Activated effector memory CD4-positive, alpha-beta T cell treated with anti-CD3 and anti-CD28 coated beads, Interleukin-2, amount 50 U/mL, for 16 hours (primary cell): ENCODE measurements around the gene PPFIA1.

Experiments used
- DNase-seq: peaks from one replicate; pipeline ENCODE4 v3.0.0-alpha.2; 2020

PPFIA1 gene

DNA sequence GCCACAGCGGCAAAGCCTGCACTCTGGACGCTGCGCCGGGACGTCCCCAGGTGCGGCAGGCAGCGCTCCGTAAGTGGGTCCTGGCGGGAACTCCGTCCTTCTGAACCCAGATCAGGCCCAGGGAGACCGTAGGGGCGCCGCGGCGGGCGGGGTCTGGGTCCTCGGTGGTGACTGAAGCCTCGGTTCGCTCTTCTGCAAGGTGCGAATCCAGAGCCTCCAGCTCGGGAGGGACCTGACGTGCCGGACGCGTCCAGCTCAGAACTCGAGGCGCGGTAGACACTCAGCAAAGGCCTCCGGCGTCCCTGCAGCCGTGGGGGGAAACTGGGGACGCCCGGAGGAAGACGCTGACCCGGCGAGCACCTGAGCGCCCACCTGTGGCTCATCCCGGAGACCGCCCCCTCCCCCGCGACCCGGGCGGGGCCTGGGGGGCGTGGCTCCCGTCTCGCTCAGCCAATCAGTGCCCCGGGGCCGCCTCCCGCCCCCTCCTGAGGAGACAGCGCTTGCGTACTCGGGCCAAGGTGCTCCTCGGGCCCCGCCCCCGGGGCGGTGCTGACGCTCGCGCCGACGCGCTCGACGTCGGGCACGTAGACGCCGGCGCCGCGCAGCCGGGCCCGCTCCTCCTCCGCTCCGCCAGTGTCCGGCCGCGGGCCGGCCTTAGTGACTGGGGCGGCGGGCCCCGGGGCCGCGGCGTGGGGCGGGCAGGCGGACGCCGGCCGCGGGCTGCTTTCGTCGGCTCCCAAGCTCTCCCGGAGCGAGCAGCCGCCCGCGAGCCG lies at the start of gene PPFIA1:
PPFIA1 (plus strand) TSS at position 587 of the 773 bp plus-strand sequence. CDS start 1,483 bp downstream, outside the sequence.
- DNase-seq: peak; percentile 99

DNA sequence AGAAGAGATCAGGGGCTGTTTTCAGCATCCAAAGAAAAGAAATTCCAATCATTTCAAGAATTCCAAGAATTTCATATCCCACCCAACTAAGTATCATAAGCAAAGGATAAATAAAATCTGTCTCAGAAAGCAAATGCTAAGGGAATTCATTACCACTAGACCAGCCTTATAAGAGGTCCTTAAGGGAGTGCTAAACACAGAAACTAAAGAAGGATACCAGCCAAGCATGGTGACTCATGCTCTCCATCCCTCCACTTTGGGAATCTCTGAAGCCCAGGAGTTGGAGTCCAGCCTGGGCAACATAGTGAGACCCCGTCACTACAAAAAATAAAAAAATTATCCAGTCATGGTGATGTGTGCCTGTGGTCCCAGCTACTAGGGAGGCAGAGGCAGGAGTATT lies 49.6 kb upstream of the PPFIA1 start:
- DNase-seq: no peak

DNA sequence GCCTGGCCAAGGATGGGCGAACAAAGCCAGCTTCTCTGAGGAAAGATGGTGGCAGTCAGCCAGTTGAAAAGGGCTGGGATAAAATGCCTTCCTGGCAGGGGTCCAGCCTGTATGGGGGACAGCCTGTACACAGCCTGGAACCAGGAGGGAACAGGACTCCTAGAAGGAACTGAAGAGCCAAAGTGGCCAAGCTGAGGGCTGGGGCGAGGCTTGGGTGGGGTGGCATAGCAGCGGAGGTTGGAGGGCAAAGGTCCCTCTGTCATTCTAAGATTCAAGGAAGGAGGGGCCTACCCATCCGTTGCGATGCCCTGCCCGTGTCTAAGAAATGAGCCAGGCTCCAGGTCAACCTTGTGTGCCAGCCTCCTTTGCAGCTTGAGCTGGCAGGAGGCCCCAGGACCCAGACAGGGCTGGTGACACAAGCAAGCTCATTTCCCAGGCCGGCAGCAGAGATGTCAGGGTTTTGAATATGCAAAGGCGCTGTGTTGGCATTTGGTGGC lies 44.8 kb upstream of the PPFIA1 start:
- DNase-seq: no peak

DNA sequence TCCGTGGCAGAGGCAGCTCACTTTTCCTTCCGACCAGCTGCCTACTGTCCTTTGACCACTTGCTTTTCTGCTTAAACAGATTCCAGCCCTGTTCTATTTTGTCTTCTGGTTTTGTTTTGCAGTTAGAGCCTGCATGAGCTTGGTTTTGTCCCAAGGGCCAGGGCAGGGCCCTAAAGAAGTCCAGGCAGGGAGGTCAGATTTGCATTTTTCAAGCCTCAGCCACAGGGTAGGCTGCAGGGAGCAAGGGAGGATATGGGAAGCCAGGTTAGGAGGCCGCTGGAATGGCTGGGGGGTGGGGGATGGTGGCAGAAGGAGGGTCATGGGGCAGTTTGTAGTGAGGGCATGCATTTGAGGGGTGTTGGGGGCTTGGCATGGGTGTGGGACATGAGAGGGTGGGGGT lies 44.3 kb upstream of the PPFIA1 start:
- DNase-seq: no peak

DNA sequence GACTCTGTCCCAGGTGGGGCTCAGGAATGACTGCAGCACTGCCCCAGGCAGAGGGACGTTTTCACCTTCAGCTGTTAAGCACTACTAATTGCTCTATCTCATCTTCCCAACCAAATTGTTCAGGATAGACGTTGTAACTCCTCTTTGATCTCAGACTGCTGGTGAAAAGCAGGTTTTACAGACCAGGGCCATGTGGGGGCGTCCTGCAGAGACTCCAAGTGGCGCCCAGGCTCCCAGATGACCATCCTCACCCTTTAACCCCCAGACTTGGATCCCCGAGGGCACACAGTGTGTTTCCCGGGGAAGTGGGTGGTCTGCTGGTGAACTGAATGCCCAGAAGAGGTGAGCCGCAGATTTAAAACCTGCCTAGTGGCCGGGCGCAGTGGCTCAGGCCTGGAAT lies 43.5 kb upstream of the PPFIA1 start:
- DNase-seq: no peak

DNA sequence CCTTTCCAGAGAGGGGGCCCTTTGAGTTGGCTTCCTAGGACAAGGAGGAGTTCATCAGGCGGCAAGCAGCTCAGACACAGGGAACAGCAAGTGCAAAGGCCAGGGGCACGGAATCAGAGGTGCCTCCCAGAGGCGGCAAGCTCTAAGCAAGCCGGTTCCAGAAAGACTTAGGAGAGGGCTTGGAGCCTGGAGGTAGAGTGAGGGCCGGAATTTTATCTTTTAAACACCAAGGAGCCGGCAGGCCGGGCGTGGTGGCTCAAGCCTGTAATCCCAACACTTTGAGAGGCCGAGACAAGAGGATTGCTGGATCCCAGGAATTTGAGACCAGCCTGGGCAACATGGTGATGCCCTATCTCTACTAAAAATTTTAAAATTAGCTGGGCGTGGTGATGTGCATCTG lies 40.8 kb upstream of the PPFIA1 start:
- no peak for DNase-seq

DNA sequence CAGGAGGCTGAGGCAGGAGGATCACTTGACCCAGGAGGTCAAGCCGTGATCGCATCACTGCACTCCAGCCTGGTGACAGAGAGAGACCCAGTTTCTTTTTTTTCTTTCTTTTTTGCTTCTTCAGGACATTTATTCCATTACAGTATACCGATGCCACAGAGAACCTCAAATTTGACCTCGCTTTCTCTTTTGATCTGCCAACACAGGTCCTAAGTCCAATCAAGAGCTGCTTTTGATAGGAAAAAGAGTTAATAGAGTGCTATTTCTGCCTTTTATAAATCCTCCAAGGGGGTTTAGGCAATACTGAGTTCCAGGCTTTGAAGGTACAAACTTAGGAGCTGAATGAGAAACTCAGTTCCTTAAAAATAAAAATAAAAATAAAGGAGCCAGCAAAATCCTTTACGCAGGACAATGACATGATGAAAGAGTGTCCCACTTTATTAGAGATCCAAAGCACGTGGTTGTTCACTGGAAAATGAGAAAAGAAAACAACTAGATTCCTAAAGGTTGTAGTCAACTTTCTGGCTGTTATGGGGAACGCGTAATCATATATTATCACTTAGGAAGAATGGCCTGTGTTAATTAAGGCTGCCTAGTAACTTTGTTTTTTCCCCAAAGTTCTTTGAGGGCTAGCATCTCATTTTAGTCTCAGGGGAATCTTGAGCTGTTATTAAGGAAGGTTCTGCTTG lies 40.2 kb upstream of the PPFIA1 start:
- DNase-seq: no peak

DNA sequence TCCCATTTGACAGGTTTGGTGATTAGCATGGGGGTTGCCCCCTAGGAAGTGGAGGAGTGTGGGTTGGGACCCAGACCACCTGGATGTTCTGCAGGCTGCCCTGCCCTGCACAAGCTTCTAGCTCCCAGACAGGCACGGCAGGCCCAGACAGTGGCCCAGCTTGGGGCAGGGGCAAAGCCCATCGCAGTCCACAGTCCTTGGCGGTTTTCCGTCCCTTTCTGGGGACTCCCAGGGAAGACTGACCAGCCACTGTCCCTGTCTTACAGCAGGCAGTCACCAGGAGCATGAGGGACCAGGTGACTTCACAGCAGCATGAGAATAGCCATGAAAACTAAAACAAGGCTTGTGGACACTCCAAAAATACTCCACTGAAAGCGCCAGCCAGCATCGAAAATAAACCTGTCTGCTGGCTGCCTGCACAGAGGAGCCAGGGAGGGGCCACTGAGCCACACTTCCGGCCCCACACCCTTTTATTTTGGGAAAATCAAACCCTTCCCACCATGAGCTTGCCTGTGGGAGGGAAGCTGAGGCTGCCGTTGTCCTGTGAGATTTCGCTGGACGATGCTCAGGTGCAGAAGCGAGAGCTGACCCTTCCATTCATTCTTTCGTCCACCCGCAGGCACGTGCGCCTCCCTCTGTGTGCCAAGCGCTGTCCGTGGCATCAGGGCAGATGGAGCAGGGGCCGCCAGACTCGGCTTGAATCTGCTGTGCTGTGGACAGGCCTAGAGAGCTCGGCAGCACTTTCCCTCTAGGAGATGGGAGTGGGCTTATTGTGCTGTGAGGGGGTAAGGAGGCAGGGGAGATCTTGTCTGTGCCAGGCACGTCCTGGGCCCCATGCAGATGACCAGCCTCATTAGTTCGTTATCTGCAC lies 39.4 kb upstream of the PPFIA1 start:
- DNase-seq: no peak

DNA sequence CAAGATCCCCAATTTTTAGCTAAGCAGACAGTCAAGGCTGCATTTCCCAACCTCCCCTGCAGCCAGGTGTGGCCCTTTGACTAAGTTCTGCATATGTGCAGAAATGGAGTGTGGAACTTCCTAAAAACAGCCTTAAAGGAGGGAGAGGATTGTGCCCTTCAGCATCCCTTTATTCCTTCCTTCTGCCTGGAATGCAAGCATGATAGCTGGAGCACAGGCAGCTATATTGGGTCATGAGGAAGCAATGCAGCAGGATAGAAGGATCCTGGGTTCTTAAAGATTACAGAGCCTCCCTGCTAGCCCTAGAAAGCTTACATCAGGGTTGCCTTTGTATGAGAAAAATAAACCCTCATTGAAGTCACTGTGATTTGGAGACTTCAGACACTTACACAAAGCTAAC lies 37.5 kb upstream of the PPFIA1 start:
- DNase-seq: no peak

DNA sequence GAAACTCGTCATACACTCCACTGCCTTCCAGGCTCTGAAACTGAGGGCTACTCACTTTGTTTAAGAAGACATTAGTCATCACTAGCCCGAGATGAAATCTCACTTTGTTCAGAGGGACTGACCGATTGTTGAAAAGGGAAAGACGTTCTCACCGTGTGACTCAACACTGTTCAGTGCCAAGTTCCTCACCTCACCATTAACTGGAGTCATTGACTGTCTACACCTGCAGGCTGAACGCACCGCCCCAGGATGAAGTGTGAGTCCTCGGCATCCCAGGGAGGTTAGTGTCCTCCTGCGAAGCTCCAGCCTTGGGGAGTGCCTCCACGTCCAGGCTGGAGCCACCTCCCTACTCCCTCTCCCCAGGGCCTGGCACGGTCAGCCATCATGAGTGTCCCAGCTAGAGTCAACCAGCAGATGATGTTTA lies 37.0 kb upstream of the PPFIA1 start:
- DNase-seq: no peak

DNA sequence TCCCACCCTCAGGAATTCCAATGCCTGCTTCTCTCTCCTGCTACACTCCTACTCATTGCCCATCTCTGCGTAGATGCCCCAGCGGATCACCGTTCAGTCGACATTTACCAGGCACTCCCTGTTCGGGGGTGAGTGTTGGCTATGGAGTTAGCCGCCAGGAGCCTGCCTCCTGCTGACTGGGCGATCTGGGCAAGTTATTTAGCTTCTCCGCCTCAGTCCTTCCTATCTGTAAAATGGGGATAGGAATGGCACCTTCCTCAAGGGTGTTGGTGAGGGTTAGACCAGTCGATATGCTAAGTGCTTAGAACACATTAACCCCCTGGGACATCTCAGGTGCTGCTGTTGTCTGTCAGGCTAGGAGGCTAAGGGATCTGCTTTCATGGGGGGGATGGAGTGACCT lies 36.5 kb upstream of the PPFIA1 start:
- DNase-seq: no peak

DNA sequence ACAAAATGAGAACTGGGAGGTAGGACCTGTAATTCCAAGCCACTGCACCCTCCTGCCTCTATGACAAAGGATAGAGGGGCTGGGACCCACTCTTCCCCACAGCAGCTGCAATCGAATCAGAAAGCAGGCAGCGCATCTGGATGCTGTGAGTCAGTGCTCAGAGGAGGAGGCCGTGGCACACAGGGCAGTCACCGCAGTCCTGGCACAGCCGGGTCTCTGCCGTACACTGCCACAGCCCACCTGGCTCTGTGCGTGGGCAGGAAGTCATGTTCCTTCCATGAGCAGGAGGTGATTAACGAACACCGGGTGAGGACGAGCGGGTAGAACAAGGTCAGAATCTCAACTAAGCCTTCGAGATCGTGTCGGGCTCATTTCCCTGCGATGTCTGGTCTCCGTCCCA lies 30.2 kb upstream of the PPFIA1 start:
- DNase-seq: no peak

DNA sequence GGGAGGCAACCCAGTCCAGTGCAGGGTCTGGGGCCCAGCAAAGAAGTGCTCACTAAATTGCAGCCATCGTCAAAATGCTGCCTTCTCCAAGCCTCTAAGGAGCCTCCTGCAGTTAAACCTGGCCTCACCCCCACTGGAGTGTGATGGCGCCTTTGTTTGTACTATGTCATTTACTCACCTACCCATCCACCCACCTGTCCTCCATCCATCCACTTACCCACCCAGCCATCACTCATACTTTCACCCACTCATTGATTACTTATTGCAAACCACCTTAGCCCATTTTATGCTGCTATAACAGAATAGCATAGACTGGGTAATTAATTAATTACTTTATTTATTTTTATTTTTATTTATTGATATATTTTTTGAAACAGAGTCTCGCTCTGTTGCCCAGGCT lies 28.8 kb upstream of the PPFIA1 start:
- DNase-seq: no peak

DNA sequence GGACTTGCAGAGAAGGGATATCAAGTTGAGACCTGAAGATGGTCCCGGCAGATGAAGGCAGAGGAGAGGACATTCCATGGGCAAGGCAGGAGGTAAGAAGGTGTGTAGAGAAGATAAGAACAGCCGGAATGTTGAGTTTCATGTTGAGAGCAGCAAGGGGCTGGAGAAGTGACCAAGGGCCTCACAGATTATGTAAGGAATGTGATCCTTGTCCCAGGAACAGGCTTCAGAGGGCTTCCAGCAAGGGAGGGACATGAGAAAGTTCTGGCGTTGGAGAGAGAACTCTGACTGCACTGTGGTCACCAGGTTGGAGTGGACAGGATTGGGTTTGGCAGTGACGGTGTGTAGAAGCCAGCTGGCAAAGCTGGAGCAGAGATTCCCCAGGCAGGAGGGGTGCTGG lies 27.6 kb upstream of the PPFIA1 start:
- no peak for DNase-seq

DNA sequence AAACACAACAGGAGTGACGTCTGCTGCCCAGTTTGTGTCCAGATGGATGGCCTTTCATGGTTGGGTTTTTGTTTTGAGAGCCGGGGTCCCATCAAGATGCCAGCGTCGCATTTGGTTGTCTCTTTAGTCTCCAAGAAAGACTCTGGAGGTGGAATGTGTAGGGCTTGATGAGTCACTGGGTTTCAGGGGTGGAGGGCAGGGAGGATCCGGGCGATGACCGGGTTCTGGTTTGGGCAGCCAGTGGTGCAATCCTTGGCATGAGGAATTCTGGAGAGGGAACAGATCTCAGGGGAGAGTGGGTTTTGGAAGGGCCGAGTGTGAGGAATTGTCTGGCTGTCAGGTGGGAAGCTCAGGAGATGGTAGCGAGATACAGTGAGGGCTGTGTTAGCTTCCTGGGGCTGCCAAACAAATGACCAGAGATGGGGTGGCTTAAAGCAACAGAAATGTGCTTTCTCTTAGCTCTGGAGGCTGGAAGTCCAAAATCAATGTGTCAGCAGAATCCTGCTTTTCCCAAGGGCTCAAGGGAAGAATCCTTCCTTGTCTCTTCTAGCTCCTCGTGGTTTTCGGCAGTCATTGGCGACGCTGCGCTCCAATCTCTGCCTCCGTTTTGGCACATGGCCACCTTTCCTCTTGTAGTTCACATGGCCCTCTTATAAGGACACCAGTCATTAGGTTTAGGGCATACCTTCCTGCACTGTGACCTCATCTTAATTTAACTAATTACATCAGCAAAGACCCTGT lies 26.4 kb upstream of the PPFIA1 start:
- DNase-seq: no peak

DNA sequence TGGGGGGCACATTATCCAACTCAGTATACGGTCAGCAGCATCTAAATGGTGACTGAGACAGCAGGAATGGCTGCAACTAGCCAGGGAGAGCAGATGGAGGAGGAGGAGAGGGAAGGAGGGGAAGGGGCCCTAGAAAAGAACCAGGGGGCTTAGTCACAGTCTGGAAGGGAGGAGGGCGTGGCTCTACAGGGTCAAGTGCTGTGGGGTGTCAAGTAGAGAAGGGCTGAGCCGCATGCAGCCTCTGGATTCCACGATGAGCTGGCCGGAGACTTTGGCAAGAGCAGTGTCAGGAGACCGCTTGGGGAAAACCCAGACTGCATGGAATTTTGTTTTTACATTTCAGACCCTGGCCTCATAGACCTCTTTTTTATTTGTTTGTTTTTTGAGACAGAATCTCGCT lies 25.8 kb upstream of the PPFIA1 start:
- no peak for DNase-seq

DNA sequence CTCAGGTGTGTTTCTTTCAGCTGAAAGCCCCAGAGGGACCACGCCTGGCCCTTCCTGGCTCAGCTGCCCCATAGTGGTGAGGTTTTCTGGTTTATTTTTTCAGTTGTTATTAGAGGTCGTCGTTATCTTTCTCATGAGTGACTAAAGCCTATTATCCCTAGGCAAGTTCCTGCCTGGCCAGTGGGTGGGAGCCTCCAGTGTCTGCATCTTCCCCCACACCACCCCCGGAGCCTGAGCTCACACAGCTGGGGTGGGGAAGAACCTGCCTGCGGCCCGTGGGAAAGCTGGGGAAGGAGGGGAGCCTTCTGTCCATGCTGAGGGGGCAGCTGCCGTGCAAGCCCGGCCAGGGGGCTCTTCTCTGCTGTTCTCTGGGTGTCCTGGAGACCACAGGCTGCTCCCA lies 24.3 kb upstream of the PPFIA1 start:
- DNase-seq: no peak

DNA sequence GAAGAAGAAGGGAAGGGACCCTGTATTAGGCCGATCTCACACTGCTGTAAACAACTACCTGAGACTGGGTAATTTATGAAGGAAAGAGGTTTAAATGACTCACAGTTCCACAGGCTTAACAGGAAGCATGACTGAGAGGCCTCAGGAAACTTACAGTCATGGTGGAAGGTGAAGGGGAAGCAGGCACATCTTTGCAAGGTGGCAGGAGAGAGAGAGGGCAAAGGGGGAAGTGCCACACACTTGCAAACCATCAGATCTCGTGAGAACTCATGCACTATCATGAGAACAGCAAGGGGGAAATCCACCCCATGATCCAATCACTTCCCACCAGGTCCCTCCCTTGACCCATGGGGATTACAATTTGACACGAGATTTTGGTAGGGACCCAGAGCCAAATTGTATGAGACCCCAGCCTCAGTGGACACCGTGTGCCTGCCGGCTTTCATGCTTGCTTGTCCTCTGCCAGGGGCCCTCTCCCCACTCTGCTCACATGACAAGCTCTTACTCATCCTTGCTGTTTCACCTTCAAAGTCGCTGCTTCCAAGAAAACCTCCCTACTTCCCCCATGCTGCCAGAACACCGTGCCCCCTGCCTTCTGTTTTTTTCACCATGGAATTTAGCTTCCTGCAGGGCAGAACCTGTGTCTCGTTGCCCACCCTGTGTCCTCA lies 23.3 kb upstream of the PPFIA1 start:
- no peak for DNase-seq

DNA sequence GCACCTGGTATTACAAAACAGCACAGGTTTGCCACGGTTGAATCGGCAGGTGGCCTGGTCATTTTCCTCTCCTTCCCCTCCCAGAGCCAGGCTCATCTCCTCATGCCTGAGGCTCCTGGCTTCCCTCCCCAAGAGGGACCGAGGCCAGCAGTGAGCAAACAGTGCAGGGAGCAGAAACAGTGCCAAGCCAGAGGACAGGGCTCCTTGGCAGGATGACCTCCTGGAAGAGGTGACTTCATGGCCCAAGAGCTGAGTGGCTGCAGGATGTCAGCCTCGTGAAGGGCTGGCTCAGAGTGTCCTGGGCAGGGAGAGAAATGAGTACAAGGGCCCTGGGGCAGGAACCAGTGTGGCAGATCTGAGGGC lies 22.8 kb upstream of the PPFIA1 start:
- DNase-seq: no peak

DNA sequence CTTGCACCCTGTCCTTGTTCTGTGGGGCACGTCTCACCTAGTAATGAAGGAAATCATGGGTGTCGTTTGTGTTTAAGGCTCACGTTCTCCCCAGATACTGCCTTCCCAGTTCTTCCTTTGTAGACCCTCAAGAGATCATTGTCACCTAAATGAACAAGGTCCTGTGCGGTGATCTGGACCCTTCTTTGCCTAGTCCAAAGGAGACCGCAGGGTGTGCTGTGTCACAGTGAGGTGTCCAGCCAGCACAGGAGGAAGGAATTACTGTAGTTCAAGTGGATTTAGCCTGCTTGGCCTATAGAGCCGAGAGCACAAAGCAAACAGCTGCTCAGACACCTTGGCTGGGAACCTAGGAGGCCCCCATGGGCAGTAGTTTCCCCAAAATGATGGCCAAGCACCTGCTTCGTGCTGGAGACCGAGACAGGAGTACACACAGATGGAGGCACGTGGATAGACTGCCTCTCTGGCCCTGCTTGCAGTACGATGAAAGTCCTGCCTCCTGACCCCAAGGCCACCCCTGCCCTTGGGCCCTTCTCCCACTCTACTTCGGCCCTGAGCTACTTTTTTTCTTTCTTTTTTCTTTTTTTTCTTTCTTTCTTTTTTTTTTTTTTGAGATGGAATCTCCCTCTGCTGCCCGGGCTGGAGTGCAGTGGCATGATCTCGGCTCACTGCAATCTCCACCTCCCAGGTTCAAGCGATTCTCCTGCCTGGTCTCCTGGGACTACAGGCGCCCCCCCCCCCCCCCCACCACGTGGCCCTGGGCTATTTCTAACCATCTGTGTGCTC lies 19.4 kb upstream of the PPFIA1 start:
- no peak for DNase-seq

DNA sequence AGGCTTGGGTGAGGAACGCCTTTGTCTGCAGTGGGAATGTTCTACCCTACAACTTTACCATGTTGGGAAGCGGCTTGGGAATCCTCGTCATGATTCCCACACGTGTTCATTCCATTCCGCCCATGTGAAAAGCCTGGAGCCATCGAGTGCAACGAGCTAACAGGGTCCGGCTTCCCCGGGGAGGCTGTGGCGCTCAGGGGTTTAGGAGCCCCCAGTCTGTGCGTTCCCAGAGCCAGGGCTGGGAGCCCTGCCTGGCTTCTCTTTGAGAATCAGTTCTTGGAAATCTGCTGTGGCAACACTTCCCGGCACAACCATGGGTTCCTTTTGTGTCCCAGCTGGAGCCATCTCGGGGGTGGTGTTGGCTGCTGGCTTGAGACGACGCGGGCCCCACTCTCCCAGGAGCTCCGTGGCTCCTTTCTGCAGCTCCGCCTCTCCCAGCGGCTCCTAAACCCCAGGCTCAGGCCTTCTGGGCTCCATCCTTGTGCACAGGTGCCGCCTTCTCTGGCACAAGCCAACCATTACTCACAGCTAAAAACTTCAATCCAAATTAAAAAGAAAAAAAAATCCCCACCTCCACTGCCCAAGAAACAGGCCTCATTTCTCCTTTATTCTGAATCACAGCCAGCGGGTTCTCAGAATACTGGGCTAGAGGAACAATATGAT lies 18.7 kb upstream of the PPFIA1 start:
- no peak for DNase-seq
